K562 (cell line): ENCODE results near the gene SEH1L. TPM values are rescaled to one million over a fixed set of nuclear protein-coding genes. Genes with fewer than 3 reads are reported as not detected.

Experiments
- ATAC-seq: fragments of 200-7000 bp; cut with Tn5 transposase; 3 replicates; pipeline ENCODE4 v1.9.1; 2020; ENCODE audit warnings: moderate library complexity
- BruUV-seq: library from RNA; stranded (reverse); fragments of 400-500 nt; replicated peaks from 2 replicates; lab custom pipeline; 2021; lab: Mats Ljungman, UMichigan
- CTCF ChIA-PET: fragments of 300-600 bp; formaldehyde crosslinking; extraction: SDS; loops from one replicate; lab custom pipeline; 2021; ENCODE audit warnings: low intra/inter-chr PET ratio; lab: Yijun Ruan, JAX
- POLR2A ChIA-PET: fragments of 300-600, 350-650 bp; sonication (Branson Sonifier 250); formaldehyde crosslinking; extraction: SDS; loops from one replicate; lab custom pipeline; 2021; ENCODE audit warnings: antibody characterized with exemption, inconsistent platforms; lab: Yijun Ruan, JAX
- DNase-seq, 4 experiments: peaks; one replicate each; pipeline versions ENCODE4 v3.0.0 to v3.0.0-alpha.2; 2011 to 2018; ENCODE audit warnings: low spot score in 3 of 4, mixed read lengths in 3 of 4; ENCODE audit errors: extremely low read depth in 1 of 4
- FAIRE-seq: peaks from 2 replicates; lab custom pipeline; 2011; peaks lifted over from hg19 to GRCh38; lab: Jason Lieb, UNC
- H2AFZ ChIP-seq: 2 replicates; pipeline ENCODE4 v1.6.0; 2011; ENCODE audit warnings: low read depth, low read length, control low read depth, inconsistent platforms
- H3K27ac ChIP-seq: fragments of 200-600 bp; 3 replicates; pipeline ENCODE4 v1.8.0; 2011; ENCODE audit warnings: low read depth, mild to moderate bottlenecking, control low read depth, inconsistent platforms, low read length, moderate library complexity, mixed read lengths; ENCODE audit errors: extremely low read depth
- H3K27me3 ChIP-seq, 2 experiments: fragments of 300-600 bp in 1 of 2; 2 replicates in 1 of 2; 3 replicates in 1 of 2; pipeline versions ENCODE4 v1.6.0 to v1.8.0; 2011; ENCODE audit warnings: inconsistent platforms in 2 of 2, low read length in 2 of 2, mild to moderate bottlenecking in 1 of 2, mixed read lengths in 1 of 2, moderate library complexity in 1 of 2; ENCODE audit not compliant: control insufficient read depth in 2 of 2, insufficient read depth in 2 of 2
- H3K36me3 ChIP-seq: fragments of 300-600 bp; 3 replicates; pipeline ENCODE4 v1.8.0; 2011; ENCODE audit warnings: mild to moderate bottlenecking, low read length, inconsistent platforms; ENCODE audit not compliant: control insufficient read depth, insufficient read depth
- H3K4me1 ChIP-seq, 2 experiments: fragments of 200-600 bp in 1 of 2; replicated peaks in 1 of 2; 2 replicates in 1 of 2; 3 replicates in 1 of 2; pipeline versions ENCODE4 v1.5.1 to v1.8.0; 2011; ENCODE audit warnings: inconsistent platforms in 2 of 2, low read length in 2 of 2, mild to moderate bottlenecking in 1 of 2, mixed read lengths in 1 of 2, moderate library complexity in 1 of 2; ENCODE audit not compliant: control insufficient read depth in 2 of 2, insufficient read depth in 2 of 2
- H3K4me2 ChIP-seq: 2 replicates; pipeline ENCODE4 v1.6.1; 2011; ENCODE audit warnings: low read length, control low read depth, inconsistent platforms, mixed read lengths; ENCODE audit not compliant: insufficient read depth
- H3K4me3 ChIP-seq: fragments of 200-600 bp; sonication (generic), shearing (Covaris generic); 2 replicates; pipeline ENCODE4 v1.5.1; 2016; ENCODE audit warnings: control low read depth, inconsistent platforms
- H3K79me2 ChIP-seq: fragments of 200-600 bp; 3 replicates; pipeline ENCODE4 v1.8.0; 2011; ENCODE audit warnings: low read length, inconsistent platforms; ENCODE audit not compliant: control insufficient read depth, insufficient read depth
- H3K9ac ChIP-seq, 2 experiments: 2 replicates each; pipeline versions ENCODE4 v1.6.0 to v1.6.1; 2011; ENCODE audit warnings: low read depth in 2 of 2, low read length in 2 of 2, control low read depth in 1 of 2, inconsistent platforms in 1 of 2, mild to moderate bottlenecking in 1 of 2, mixed read lengths in 1 of 2; ENCODE audit not compliant: insufficient read depth in 1 of 2
- H3K9me1 ChIP-seq: one replicate; pipeline ENCODE4 v1.6.0; 2011; ENCODE audit warnings: inconsistent platforms, mild to moderate bottlenecking, low read length, moderate library complexity; ENCODE audit not compliant: control insufficient read depth, insufficient read depth
- H3K9me3 ChIP-seq: replicated peaks from 2 replicates; pipeline ENCODE4 v1.5.1; 2011; ENCODE audit warnings: low read depth, low read length, inconsistent platforms; ENCODE audit not compliant: control insufficient read depth, insufficient read depth
- H4K20me1 ChIP-seq: replicated peaks from 2 replicates; pipeline ENCODE4 v1.6.1; 2011; ENCODE audit warnings: low read length, inconsistent platforms, mixed read lengths; ENCODE audit not compliant: control insufficient read depth, insufficient read depth
- CBX3 ChIP-seq, 2 experiments: IDR thresholded peaks; 1 replicate in 1 of 2; 2 replicates in 1 of 2; pipeline ENCODE4 v1.6.1; 2012; ENCODE audit warnings: inconsistent platforms in 2 of 2, low read length in 2 of 2, borderline replicate concordance in 1 of 2, control low read depth in 1 of 2
- CHD1 ChIP-seq: fragments of 200-600 bp; sonication (generic); IDR thresholded peaks from one replicate; pipeline ENCODE4 v1.6.1; 2012; ENCODE audit warnings: mild to moderate bottlenecking, moderate library complexity, low read length, inconsistent platforms
- GTF2A2 ChIP-seq: IDR thresholded peaks from 2 replicates; pipeline ENCODE4 v1.6.1; 2016; ENCODE audit warnings: mild to moderate bottlenecking, missing genetic modification characterization, missing compliant biosample characterization
- HIVEP1 ChIP-seq: fragments of 250-450 bp; sonication (Bioruptor Pico); IDR thresholded peaks from 2 replicates; pipeline ENCODE4 v1.4.0; 2020; ENCODE audit warnings: mild to moderate bottlenecking
- HNRNPH1 ChIP-seq: fragments of 200-400 bp; formaldehyde crosslinking; optimal IDR thresholded peaks from 2 replicates; pipeline ENCODE3; 2017; ENCODE audit warnings: low read depth, mild to moderate bottlenecking, low read length, moderate library complexity
- KLF10 ChIP-seq: fragments of 250-450 bp; sonication (Bioruptor Pico); IDR thresholded peaks from 2 replicates; pipeline ENCODE4 v1.6.1; 2021; ENCODE audit warnings: matching md5 sums
- MAFG ChIP-seq: fragments of 450-650 bp; conservative IDR thresholded peaks from 2 replicates; pipeline ENCODE4 v1.6.1; 2016; ENCODE audit warnings: missing genetic modification characterization, missing compliant biosample characterization
- NFRKB ChIP-seq: fragments of 450-650 bp; IDR thresholded peaks from 2 replicates; pipeline ENCODE4 v1.6.1; 2016; ENCODE audit warnings: low read depth
- PBX2 ChIP-seq, 2 experiments: IDR thresholded peaks in 1 of 2; conservative IDR thresholded peaks in 1 of 2; 2 replicates each; pipeline ENCODE4 v1.6.1; 2016; ENCODE audit warnings: low read depth in 2 of 2, mild to moderate bottlenecking in 1 of 2, missing compliant biosample characterization in 1 of 2, missing genetic modification characterization in 1 of 2, moderate library complexity in 1 of 2
- POLR2AphosphoS2 ChIP-seq: IDR thresholded peaks from 2 replicates; pipeline ENCODE4 v1.6.1; 2012; ENCODE audit warnings: low read length, improper control_type of control experiment
- POLR2AphosphoS5 ChIP-seq: IDR thresholded peaks from 2 replicates; pipeline ENCODE4 v1.6.1; 2011; ENCODE audit warnings: mild to moderate bottlenecking, low read depth, low read length, moderate library complexity; ENCODE audit not compliant: control insufficient read depth, insufficient read depth
- SMARCC2 ChIP-seq: fragments of 450-650 bp; IDR thresholded peaks from 2 replicates; pipeline ENCODE4 v1.6.1; 2017; ENCODE audit warnings: antibody characterized with exemption, moderate library complexity, mild to moderate bottlenecking, low read depth
- STAT5A ChIP-seq: IDR thresholded peaks from 2 replicates; pipeline ENCODE4 v1.6.1; 2012; ENCODE audit warnings: low read length, inconsistent platforms, borderline replicate concordance
- TCF7L2 ChIP-seq: fragments of 150-350 bp; IDR thresholded peaks from 2 replicates; pipeline ENCODE4 v1.6.1; 2016; ENCODE audit warnings: low read depth, mild to moderate bottlenecking, low read length, moderate library complexity
- WHSC1 ChIP-seq: IDR thresholded peaks from one replicate; pipeline ENCODE4 v1.6.1; 2012; ENCODE audit warnings: low read length, control low read depth, inconsistent platforms
- ZBTB33 ChIP-seq: sonication (generic); formaldehyde crosslinking; IDR thresholded peaks from 2 replicates; pipeline ENCODE4 v1.8.1; 2023; ENCODE audit warnings: mild to moderate bottlenecking, missing genetic modification reagents
- ZNF449 ChIP-seq: fragments of 250-450 bp; sonication (Bioruptor Pico); IDR thresholded peaks from 2 replicates; pipeline ENCODE4 v1.8.0; 2022; ENCODE audit warnings: moderate library complexity, mild to moderate bottlenecking, inconsistent platforms
- ZNF589 ChIP-seq: fragments of 200-800 bp; sonication (Bioruptor generic); IDR thresholded peaks from 2 replicates; pipeline ENCODE4 v1.6.1; 2016; ENCODE audit warnings: low read depth, missing genetic modification characterization, missing compliant biosample characterization
- WGBS: fragments of 100-300 bp; shearing (Covaris generic); methylation state at CpG from one replicate; pipeline ENCODE4 v1.1.6; 2016; ENCODE audit warnings: low coverage, mixed read lengths; ENCODE audit not compliant: insufficient coverage; ENCODE audit errors: missing lambda C conversion rate; 5-methylcytosine and 5-hydroxymethylcytosine counted together
- in situ Hi-C: fragments of 300-500 bp; cut with MboI; formaldehyde crosslinking; loops from 4 replicates; pipeline ENCODE4 v1.15.0; 2018; ENCODE audit warnings: inconsistent platforms, mixed read lengths
- intact Hi-C: fragments of 100-400 bp; cut with micrococcal nuclease; formaldehyde crosslinking; loops from 2 replicates; pipeline ENCODE4 v1.14.2; 2022
- polyA plus RNA-seq, 8 experiments: library from polyadenylated mRNA; depleted of rRNA in 4 of 8; stranded (reverse) in 5 of 8; unstranded in 3 of 8; fragments of >200 nt; fragmentation: Nextera tagmentation in 2 of 8; fragmentation: Illumina TruSeq in 1 of 8; extraction: Ambion mirVana in 2 of 8; extraction: Trizol in 1 of 8; gene quantifications; 2 replicates each; pipeline versions ENCODE4 v1.2.1 to v1.2.3, GENCODE V29; 2011 to 2014; ENCODE audit warnings: inconsistent platforms in 1 of 8, missing spikeins in 1 of 8
- total RNA-seq, 7 experiments: library from RNA; depleted of rRNA in 6 of 7; stranded (reverse); fragments of >200 nt in 6 of 7; fragmentation: Illumina TruSeq in 2 of 7; extraction: Trizol in 2 of 7; gene quantifications; 2 replicates each; pipeline versions ENCODE4 v1.2.1 to v1.2.3, GENCODE V29; 2011 to 2021; ENCODE audit warnings: low replicate concordance in 1 of 7

SEH1L gene
- total and polyA plus RNA-seq, 9 of the 15 experiments (the other 6 are each of a cell fraction or from before 2014, with no cell fraction given) = 62.2 to 180 (median 108) TPM

GRCh38 chr18:12939162-12939561 is 8.6 kb upstream of the SEH1L start:
- no TSS peak for BruUV-seq
- Histone ChIP-seq H4K20me1 (no peaks in the 10 kb centered on the region), H3K4me1 (no peaks in the 10 kb centered on the region; a peak in 1 of 5 replicates), H3K9ac (no peak overlapping the region), H3K4me3 (no peak overlapping the region), H3K9me3 (no peaks in the 10 kb centered on the region), H3K9me1 (no peaks in the 10 kb centered on the region), H3K4me2 (no peak overlapping the region), H3K27me3 (no peaks in the 10 kb centered on the region), H3K27ac (no peak overlapping the region), H2AFZ (no peak overlapping the region), H3K79me2 (no peaks in the 10 kb centered on the region), H3K36me3 (no peaks in the 10 kb centered on the region)
- TF ChIP-seq CBX3 (IDR thresholded peaks at IDR 0.05; ENCODE audit: borderline replicate concordance in 1 of 2, low read length in 2 of 2) = no peak
- TF ChIP-seq HNRNPH1 = no peak
- TF ChIP-seq MAFG (tag) = no peak
- no peak for TF ChIP-seq STAT5A
- TF ChIP-seq ZNF449 (CRISPR knock-in tag) = no peak
- TF ChIP-seq POLR2AphosphoS2 = no peak
- TF ChIP-seq ZNF589 (CRISPR knock-in tag) = no peak
- no peak for TF ChIP-seq POLR2AphosphoS5
- TF ChIP-seq KLF10 (CRISPR knock-in tag) = no peak
- TF ChIP-seq WHSC1 = no peak
- TF ChIP-seq NFRKB = no peak
- TF ChIP-seq SMARCC2 = no peak
- no peak for TF ChIP-seq ZBTB33 (CRISPR knock-in tag)
- TF ChIP-seq PBX2 (CRISPR knock-in tag; IDR thresholded peaks at IDR 0.05; ENCODE audit: low read depth) = no peak
- TF ChIP-seq PBX2 (tag; conservative IDR thresholded peaks at IDR 0.05; ENCODE audit: low read depth) = no peak
- no peak for TF ChIP-seq TCF7L2
- no peak for TF ChIP-seq HIVEP1 (CRISPR knock-in tag)
- TF ChIP-seq CHD1 = no peak
- TF ChIP-seq GTF2A2 (tag) = no peak
- DNase-seq = no peak
- no peak for FAIRE-seq
- WGBS = 44% methylated on average over 2 of the region's 2 CpGs
- ATAC-seq = no peak
- in situ Hi-C loops (loop anchor here (5.0 kb wide), 1 partner anchor 212 kb away; no protein-coding TSS in a partner anchor), intact Hi-C loops (no loop called here)
- ChIA-PET POLR2A (no interaction called here), CTCF (no interaction called here)
